IPS-18a (cell line): ENCODE data around the gene LLGL2.

Experiments used
- H3K27ac ChIP-seq: one replicate; pipeline ENCODE4 v1.5.1; 2013; ENCODE audit warnings: low read length
- H3K27me3 ChIP-seq: one replicate; pipeline ENCODE4 v1.6.1; 2013; ENCODE audit warnings: mild to moderate bottlenecking, low read length; ENCODE audit not compliant: control insufficient read depth, insufficient read depth
- H3K36me3 ChIP-seq: one replicate; pipeline ENCODE4 v1.6.1; 2013; ENCODE audit warnings: low read depth, low read length; ENCODE audit not compliant: control insufficient read depth
- H3K4me1 ChIP-seq: one replicate; pipeline ENCODE4 v1.6.1; 2013; ENCODE audit warnings: low read depth, low read length; ENCODE audit not compliant: control insufficient read depth
- H3K4me3 ChIP-seq: one replicate; pipeline ENCODE4 v1.5.1; 2013; ENCODE audit warnings: low read length
- H3K9ac ChIP-seq: one replicate; pipeline ENCODE4 v1.6.1; 2013; ENCODE audit warnings: mild to moderate bottlenecking, low read length, moderate library complexity
- H3K9me3 ChIP-seq: one replicate; pipeline ENCODE4 v1.6.1; 2013; ENCODE audit warnings: low read depth, low read length; ENCODE audit not compliant: control insufficient read depth

The LLGL2 gene

GRCh38 chr17:75535119-75535537 is 9.6 kb downstream of the LLGL2 start:
- Histone ChIP-seq H3K27ac (no peak overlapping the region), H3K9ac (no peak overlapping the region), H3K9me3 (no peaks in the 10 kb centered on the region), H3K36me3 (no peaks in the 10 kb centered on the region), H3K4me1 (no peaks in the 10 kb centered on the region), H3K27me3 (no peaks in the 10 kb centered on the region), H3K4me3 (no peak overlapping the region)

DNA sequence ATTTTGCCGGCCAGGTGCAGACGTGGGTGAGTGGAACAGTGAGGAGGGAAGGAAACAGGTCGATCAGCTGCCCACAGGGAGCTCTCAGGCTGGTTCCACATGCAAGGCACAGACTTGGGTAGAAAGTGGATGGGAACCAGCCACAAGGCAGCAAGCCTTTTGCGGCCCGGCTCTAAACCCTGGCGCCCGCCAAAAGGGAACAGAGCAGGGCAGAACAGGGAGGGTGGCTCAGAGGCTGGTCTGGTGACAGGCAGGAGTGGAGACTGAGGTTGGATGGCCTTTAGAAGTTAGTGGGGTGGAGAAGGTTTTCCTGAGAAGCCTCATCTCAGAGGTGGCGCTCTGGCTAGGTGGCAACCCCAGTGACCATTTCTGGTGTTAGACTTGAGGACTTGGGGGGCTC is 10.4 kb downstream of the LLGL2 start:
- no peaks in the 10 kb centered on the region for H3K4me1 ChIP-seq
- H3K9me3 ChIP-seq, result no peaks in the 10 kb centered on the region

DNA sequence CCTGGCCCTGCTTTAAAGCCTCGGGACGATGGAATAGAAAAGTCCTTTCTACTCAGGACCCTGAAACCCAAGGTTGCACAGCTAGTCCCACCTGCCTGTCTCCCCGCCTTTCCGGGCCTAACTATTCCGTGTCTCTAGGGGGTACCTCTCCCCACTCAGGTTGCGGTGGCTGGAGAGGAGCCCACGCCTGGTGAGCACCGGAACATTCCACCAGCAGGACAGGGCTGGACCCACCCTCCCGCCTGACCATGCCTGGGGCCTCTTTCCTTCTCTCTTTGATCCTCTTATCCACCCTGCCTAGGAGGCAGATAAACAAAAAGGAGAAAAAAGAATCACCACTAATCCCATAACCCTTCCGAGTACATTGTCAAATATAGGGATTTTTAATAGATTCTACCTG is 10.9 kb downstream of the LLGL2 start:
- no peak overlapping the region for H3K9ac ChIP-seq
- no peaks in the 10 kb centered on the region for H3K4me1 ChIP-seq
- H3K27ac ChIP-seq, result no peak overlapping the region
- no peaks in the 10 kb centered on the region for H3K9me3 ChIP-seq
- no peak overlapping the region for H3K4me3 ChIP-seq
- H3K27me3 ChIP-seq, result no peaks in the 10 kb centered on the region
- no peaks in the 10 kb centered on the region for H3K36me3 ChIP-seq

More for the DNA sequence above, 10.4 kb downstream of the LLGL2 start:
- no peak overlapping the region for H3K4me3 ChIP-seq
- no peak overlapping the region for H3K27ac ChIP-seq
- no peaks in the 10 kb centered on the region for H3K27me3 ChIP-seq
- no peak overlapping the region for H3K9ac ChIP-seq
- no peaks in the 10 kb centered on the region for H3K36me3 ChIP-seq

- no peak overlapping the region for H3K9ac ChIP-seq
- no peaks in the 10 kb centered on the region for H3K36me3 ChIP-seq
- H3K27ac ChIP-seq, result no peak overlapping the region
- H3K4me1 ChIP-seq, result no peaks in the 10 kb centered on the region
- no peaks in the 10 kb centered on the region for H3K27me3 ChIP-seq
- H3K9me3 ChIP-seq, result no peaks in the 10 kb centered on the region
- H3K4me3 ChIP-seq, result no peak overlapping the region
These were observed 14.7 kb downstream of the LLGL2 start for GRCh38 chr17:75539967-75540729.

DNA sequence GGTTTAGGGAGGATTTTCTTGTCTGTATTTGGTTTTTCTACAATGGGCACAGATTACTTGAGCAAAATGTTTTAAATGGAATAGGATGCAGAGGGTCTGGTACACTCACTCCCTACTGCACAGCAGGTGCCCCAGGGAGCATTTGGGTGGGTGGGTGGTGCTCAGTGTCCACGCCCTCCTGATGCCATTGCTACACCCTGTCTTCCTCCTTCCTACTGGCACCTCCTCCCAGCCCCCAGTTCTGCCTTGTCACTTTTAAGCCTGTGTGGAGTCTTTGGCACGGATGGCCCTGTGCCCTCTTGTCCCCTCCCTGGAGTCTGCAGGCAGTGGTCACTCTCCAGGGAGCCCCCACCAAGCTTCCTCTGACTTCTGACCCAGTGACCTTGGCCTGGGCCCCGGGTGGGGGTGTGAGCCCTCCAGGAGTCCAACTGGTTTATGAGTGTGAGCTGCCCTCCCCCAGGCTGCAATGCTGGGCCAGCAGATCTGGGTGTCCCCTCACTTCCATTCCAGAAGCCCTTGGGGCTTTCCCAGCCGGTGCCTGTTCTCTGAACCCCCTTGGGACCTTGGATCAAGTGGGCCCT is 15.5 kb downstream of the LLGL2 start:
- no peaks in the 10 kb centered on the region for H3K36me3 ChIP-seq
- H3K9me3 ChIP-seq, result no peaks in the 10 kb centered on the region
- no peaks in the 10 kb centered on the region for H3K27me3 ChIP-seq
- H3K27ac ChIP-seq, result no peak overlapping the region
- no peaks in the 10 kb centered on the region for H3K4me1 ChIP-seq
- no peak overlapping the region for H3K4me3 ChIP-seq
- H3K9ac ChIP-seq, result no peak overlapping the region

DNA sequence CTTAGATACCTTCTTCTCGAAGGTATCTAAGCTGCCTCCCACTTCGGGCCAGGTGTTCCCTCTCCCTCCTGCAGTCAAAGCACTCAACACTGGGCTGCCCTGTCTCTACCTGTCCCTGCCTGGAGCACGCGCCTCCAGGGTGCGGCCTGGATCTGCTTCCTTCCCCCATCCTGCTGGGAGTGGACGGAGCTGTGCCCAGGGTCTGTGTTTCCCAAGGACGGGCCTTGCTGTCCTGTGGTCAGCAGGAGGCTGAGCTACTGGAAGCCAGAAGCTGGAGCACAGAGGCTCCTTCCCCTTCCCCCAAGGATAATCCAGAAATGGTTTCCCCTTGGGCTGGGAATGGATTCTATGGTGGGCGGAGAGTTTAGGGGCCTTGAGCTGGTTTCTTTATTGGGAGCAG is 16.7 kb downstream of the LLGL2 start:
- Histone ChIP-seq H3K27ac (no peak overlapping the region), H3K27me3 (no peaks in the 10 kb centered on the region), H3K4me3 (no peak overlapping the region), H3K4me1 (no peaks in the 10 kb centered on the region), H3K9ac (no peak overlapping the region), H3K9me3 (no peaks in the 10 kb centered on the region), H3K36me3 (no peaks in the 10 kb centered on the region)

GRCh38 chr17:75542728-75543336 is 17.3 kb downstream of the LLGL2 start:
- Histone ChIP-seq H3K9ac (no peak overlapping the region), H3K27me3 (no peaks in the 10 kb centered on the region)

GRCh38 chr17:75544250-75544649 is 18.8 kb downstream of the LLGL2 start:
- no peaks in the 10 kb centered on the region for H3K4me1 ChIP-seq
- H3K9ac ChIP-seq, result no peak overlapping the region
- H3K4me3 ChIP-seq, result no peak overlapping the region
- H3K9me3 ChIP-seq, result no peaks in the 10 kb centered on the region
- H3K27ac ChIP-seq, result no peak overlapping the region
- H3K36me3 ChIP-seq, result no peaks in the 10 kb centered on the region
- H3K27me3 ChIP-seq, result no peaks in the 10 kb centered on the region

More at GRCh38 chr17:75542728-75543336, 17.3 kb downstream of the LLGL2 start:
- no peak overlapping the region for H3K4me3 ChIP-seq
- H3K9me3 ChIP-seq, result no peaks in the 10 kb centered on the region
- no peak overlapping the region for H3K27ac ChIP-seq
- H3K36me3 ChIP-seq, result no peaks in the 10 kb centered on the region
- no peaks in the 10 kb centered on the region for H3K4me1 ChIP-seq

DNA sequence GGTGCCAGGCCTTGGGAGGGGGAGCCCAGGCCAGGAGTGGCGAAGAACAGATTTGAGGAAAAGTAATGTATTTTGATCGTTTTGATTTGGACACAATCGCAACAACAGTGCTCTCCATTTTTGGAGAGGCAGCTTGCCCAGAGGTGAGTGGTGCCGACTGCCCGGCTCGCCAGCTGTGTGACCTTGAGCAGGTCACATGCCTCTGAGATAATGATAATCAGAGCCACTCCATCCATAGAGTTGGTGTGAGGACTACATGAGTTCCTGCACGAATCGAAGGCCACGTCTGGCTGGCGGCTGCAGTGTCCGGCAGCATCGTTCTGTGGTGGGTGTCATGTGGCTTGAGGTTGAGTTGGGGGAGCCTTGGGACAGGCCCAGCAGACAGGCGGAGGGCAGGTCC is 20.7 kb downstream of the LLGL2 start:
- Histone ChIP-seq H3K36me3 (no peaks in the 10 kb centered on the region), H3K4me3 (no peak overlapping the region), H3K9ac (no peak overlapping the region), H3K9me3 (no peaks in the 10 kb centered on the region), H3K27ac (no peak overlapping the region), H3K4me1 (no peaks in the 10 kb centered on the region), H3K27me3 (no peaks in the 10 kb centered on the region)

DNA sequence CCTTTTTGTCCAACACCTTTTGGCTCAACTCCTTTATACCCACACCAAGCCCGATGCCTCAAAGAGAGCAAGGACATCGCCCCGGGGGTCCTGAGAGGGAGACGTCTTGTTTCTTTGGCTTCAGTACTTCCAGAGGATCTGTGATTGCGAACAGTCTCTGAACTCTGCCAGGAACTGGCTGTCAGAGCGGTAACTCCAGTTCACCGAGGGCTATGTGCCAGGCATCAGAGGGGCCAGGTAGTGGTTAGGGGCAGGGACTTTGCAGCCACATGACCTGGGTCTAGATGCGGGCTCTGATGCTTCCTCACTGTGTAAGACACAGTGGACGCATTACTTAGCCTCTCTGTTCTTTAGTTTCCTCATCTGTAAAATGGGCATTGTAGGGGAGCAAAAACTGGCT is 21.6 kb downstream of the LLGL2 start:
- no peaks in the 10 kb centered on the region for H3K4me1 ChIP-seq
- H3K27me3 ChIP-seq, result no peaks in the 10 kb centered on the region
- no peaks in the 10 kb centered on the region for H3K9me3 ChIP-seq
- no peak overlapping the region for H3K4me3 ChIP-seq
- no peak overlapping the region for H3K9ac ChIP-seq
- H3K36me3 ChIP-seq, result no peaks in the 10 kb centered on the region
- no peak overlapping the region for H3K27ac ChIP-seq

DNA sequence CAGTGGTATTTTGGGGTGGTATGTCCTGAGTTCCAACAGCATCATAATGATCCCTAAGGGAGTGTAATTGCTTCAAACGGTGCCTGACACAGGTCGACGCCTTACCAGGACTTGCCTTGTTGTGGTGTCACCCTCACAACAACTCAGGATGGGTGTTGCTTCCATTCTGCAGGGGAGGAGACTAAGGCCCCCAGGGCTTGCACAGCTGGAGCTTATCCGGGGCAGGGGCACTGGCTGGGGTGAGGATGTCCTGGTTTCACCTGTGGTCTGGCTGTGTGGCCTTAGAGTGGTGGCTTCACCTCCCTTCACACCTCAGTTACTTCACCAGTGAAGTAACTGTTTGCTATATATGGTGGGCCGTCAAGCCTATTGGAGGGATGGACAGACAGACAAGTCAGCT is 23.3 kb downstream of the LLGL2 start:
- Histone ChIP-seq H3K4me3 (no peak overlapping the region), H3K9me3 (no peaks in the 10 kb centered on the region), H3K36me3 (no peaks in the 10 kb centered on the region), H3K27me3 (no peaks in the 10 kb centered on the region), H3K9ac (no peak overlapping the region), H3K4me1 (no peaks in the 10 kb centered on the region), H3K27ac (no peak overlapping the region)
